H1 (cell line): Measurements from ENCODE around the gene TENT4A. TPM values are rescaled to one million over a fixed set of nuclear protein-coding genes. Genes with fewer than 3 reads are reported as not detected.
A peak's percentile ranks its signal among the peaks of the same experiment; 100 is the strongest.

ENCODE experiments used
- CTCF ChIA-PET: fragments of 300-600 bp; sonication (Branson Sonifier 250); formaldehyde crosslinking; loops from one replicate; lab custom pipeline; 2021; ENCODE audit not compliant: partially characterized antibody; lab: Charles Lee
- POLR2A ChIA-PET: fragments of 300-600 bp; sonication (Branson Sonifier 250); formaldehyde crosslinking; loops from one replicate; lab custom pipeline; 2021; ENCODE audit warnings: inconsistent platforms; ENCODE audit not compliant: partially characterized antibody; lab: Charles Lee
- DNase-seq, 2 experiments: peaks; one replicate each; pipeline versions ENCODE4 v3.0.0 to v3.0.0-alpha.2; 2010 to 2022; ENCODE audit warnings: low spot score in 2 of 2, low read depth in 1 of 2, mixed read lengths in 1 of 2
- FAIRE-seq: peaks from 2 replicates; lab custom pipeline; 2011; peaks lifted over from hg19 to GRCh38; lab: Jason Lieb, UNC
- H2AFZ ChIP-seq: 2 replicates; pipeline ENCODE4 v1.8.1; 2012; ENCODE audit warnings: low read length, inconsistent platforms
- H2AK5ac ChIP-seq: 2 replicates; pipeline ENCODE4 v1.6.1; 2013; ENCODE audit warnings: low read depth, low read length
- H2BK120ac ChIP-seq: replicated peaks from 2 replicates; pipeline ENCODE3; 2013; ENCODE audit warnings: low read depth, low read length, inconsistent platforms
- H2BK12ac ChIP-seq: 2 replicates; pipeline ENCODE4 v1.6.1; 2013; ENCODE audit warnings: low read depth, low read length
- H2BK15ac ChIP-seq: 2 replicates; pipeline ENCODE4 v1.6.1; 2013; ENCODE audit warnings: low read length
- H2BK20ac ChIP-seq: 2 replicates; pipeline ENCODE4 v1.6.1; 2013; ENCODE audit warnings: low read length
- H2BK5ac ChIP-seq: 2 replicates; pipeline ENCODE4 v1.6.1; 2013; ENCODE audit warnings: low read depth, low read length
- H3K14ac ChIP-seq: 2 replicates; pipeline ENCODE4 v1.6.1; 2013; ENCODE audit warnings: inconsistent platforms; ENCODE audit not compliant: insufficient read length
- H3K18ac ChIP-seq: 2 replicates; pipeline ENCODE4 v1.6.1; 2013; ENCODE audit warnings: low read length; ENCODE audit errors: extremely low read depth
- H3K23ac ChIP-seq: 2 replicates; pipeline ENCODE4 v1.6.1; 2013; ENCODE audit warnings: inconsistent platforms; ENCODE audit not compliant: insufficient read length
- H3K23me2 ChIP-seq: 2 replicates; pipeline ENCODE4 v1.6.1; 2013; ENCODE audit warnings: low read depth, low read length
- H3K27ac ChIP-seq: 2 replicates; pipeline ENCODE4 v1.6.1; 2011; ENCODE audit warnings: low read depth, low read length, inconsistent platforms
- H3K27me3 ChIP-seq, 4 experiments: replicated peaks in 1 of 4; 1 replicate in 1 of 4; 2 replicates in 3 of 4; pipeline versions ENCODE4 v1.6.1 to v1.8.1; 2011 to 2013; ENCODE audit warnings: low read length in 3 of 4, mild to moderate bottlenecking in 3 of 4, inconsistent platforms in 2 of 4, mixed read lengths in 2 of 4, moderate library complexity in 1 of 4; ENCODE audit not compliant: control insufficient read depth in 3 of 4, insufficient read depth in 3 of 4; ENCODE audit errors: extremely low read depth in 1 of 4
- H3K36me3 ChIP-seq, 4 experiments: 2 replicates each; pipeline versions ENCODE4 v1.6.1 to v1.8.1; 2011 to 2013; ENCODE audit warnings: mild to moderate bottlenecking in 4 of 4, low read length in 3 of 4, moderate library complexity in 2 of 4, control low read depth in 1 of 4, inconsistent platforms in 1 of 4; ENCODE audit not compliant: insufficient read depth in 4 of 4, control insufficient read depth in 2 of 4
- H3K4ac ChIP-seq: replicated peaks from 2 replicates; pipeline ENCODE3; 2013; ENCODE audit warnings: low read length, low read depth, mixed read lengths, inconsistent platforms; ENCODE audit not compliant: insufficient read length
- H3K4me1 ChIP-seq, 4 experiments: replicated peaks in 1 of 4; 1 replicate in 1 of 4; 2 replicates in 3 of 4; pipeline versions ENCODE4 v1.6.1 to v1.8.1; 2011 to 2013; ENCODE audit warnings: low read length in 3 of 4, inconsistent platforms in 2 of 4, mixed read lengths in 1 of 4; ENCODE audit not compliant: insufficient read depth in 4 of 4, control insufficient read depth in 3 of 4
- H3K4me2 ChIP-seq, 2 experiments: 2 replicates each; pipeline versions ENCODE4 v1.6.1 to v1.8.1; 2011 to 2013; ENCODE audit warnings: low read depth in 2 of 2, low read length in 2 of 2, control low read depth in 1 of 2, inconsistent platforms in 1 of 2, mild to moderate bottlenecking in 1 of 2; ENCODE audit not compliant: insufficient read depth in 1 of 2
- H3K4me3 ChIP-seq, 4 experiments: fragments of 200-600, 300-600 bp in 1 of 4; sonication (generic), shearing (Covaris generic), sonication (Bioruptor Twin) in 1 of 4; 2 replicates each; pipeline versions ENCODE4 v1.5.1 to v1.8.1; 2011 to 2016; ENCODE audit warnings: low read length in 4 of 4, low read depth in 3 of 4, control low read depth in 2 of 4, inconsistent platforms in 2 of 4, mild to moderate bottlenecking in 2 of 4, mixed read lengths in 1 of 4, moderate library complexity in 1 of 4; ENCODE audit not compliant: insufficient read depth in 2 of 4; ENCODE audit errors: extremely low read depth in 1 of 4
- H3K56ac ChIP-seq: replicated peaks from 2 replicates; pipeline ENCODE3; 2013; ENCODE audit warnings: low read depth, mild to moderate bottlenecking, mixed read lengths, low read length, inconsistent platforms; ENCODE audit not compliant: insufficient read length
- H3K79me1 ChIP-seq: 2 replicates; pipeline ENCODE4 v1.6.1; 2013; ENCODE audit warnings: low read depth, low read length, control low read depth
- H3K79me2 ChIP-seq, 2 experiments: 2 replicates each; pipeline versions ENCODE4 v1.6.1 to v1.8.1; 2012 to 2013; ENCODE audit warnings: low read length in 2 of 2, mild to moderate bottlenecking in 2 of 2, inconsistent platforms in 1 of 2; ENCODE audit not compliant: insufficient read depth in 2 of 2, control insufficient read depth in 1 of 2
- H3K9ac ChIP-seq, 4 experiments: replicated peaks in 1 of 4; 1 replicate in 1 of 4; 2 replicates in 3 of 4; pipeline versions ENCODE4 v1.6.1 to v1.8.1; 2011 to 2013; ENCODE audit warnings: low read depth in 3 of 4, low read length in 3 of 4, control low read depth in 2 of 4, mild to moderate bottlenecking in 2 of 4, moderate library complexity in 2 of 4, inconsistent platforms in 1 of 4; ENCODE audit errors: extremely low read depth in 1 of 4
- H3K9me3 ChIP-seq, 2 experiments: 2 replicates each; pipeline versions ENCODE4 v1.6.1 to v1.8.1; 2012 to 2013; ENCODE audit warnings: mild to moderate bottlenecking in 2 of 2, moderate library complexity in 2 of 2, control low read depth in 1 of 2, inconsistent platforms in 1 of 2, low read depth in 1 of 2, low read length in 1 of 2, mixed read lengths in 1 of 2; ENCODE audit not compliant: insufficient read depth in 2 of 2
- H4K20me1 ChIP-seq, 2 experiments: replicated peaks in 1 of 2; 2 replicates each; pipeline versions ENCODE3 to v1.8.1; 2011 to 2013; ENCODE audit warnings: inconsistent platforms in 2 of 2, low read length in 2 of 2, mild to moderate bottlenecking in 1 of 2; ENCODE audit not compliant: insufficient read depth in 2 of 2, control insufficient read depth in 1 of 2
- H4K5ac ChIP-seq: 2 replicates; pipeline ENCODE4 v1.6.1; 2013; ENCODE audit warnings: low read length, low read depth, mixed read lengths, inconsistent platforms; ENCODE audit not compliant: insufficient read length
- H4K8ac ChIP-seq: 2 replicates; pipeline ENCODE4 v1.8.0; 2013; ENCODE audit warnings: mild to moderate bottlenecking, moderate library complexity, low read length, inconsistent platforms; ENCODE audit not compliant: insufficient read depth; ENCODE audit errors: extremely low read depth
- H4K91ac ChIP-seq: replicated peaks from 2 replicates; pipeline ENCODE3; 2013; ENCODE audit warnings: low read length, mixed read lengths, inconsistent platforms; ENCODE audit not compliant: insufficient read length
- BCL11A ChIP-seq, 2 experiments: IDR thresholded peaks; one replicate each; pipeline ENCODE4 v1.6.1; 2011; ENCODE audit warnings: low read depth in 2 of 2, low read length in 2 of 2, mild to moderate bottlenecking in 2 of 2
- CBX8 ChIP-seq: fragments of 300-800, 300-1000 bp; sonication (generic); IDR thresholded peaks from 2 replicates; pipeline ENCODE4 v1.7.1; 2016; ENCODE audit warnings: low read depth, low read length, borderline replicate concordance
- CREB1 ChIP-seq: IDR thresholded peaks from 2 replicates; pipeline ENCODE4 v1.6.1; 2012; ENCODE audit warnings: inconsistent platforms
- KDM4A ChIP-seq: IDR thresholded peaks from one replicate; pipeline ENCODE4 v1.7.1; 2012; ENCODE audit warnings: low read depth, mild to moderate bottlenecking, moderate library complexity, low read length, inconsistent platforms; ENCODE audit not compliant: severe bottlenecking
- SIN3A ChIP-seq, 2 experiments: IDR thresholded peaks in 1 of 2; conservative IDR thresholded peaks in 1 of 2; 2 replicates each; pipeline ENCODE4 v1.6.1; 2011 to 2012; ENCODE audit warnings: low read length in 2 of 2, improper control_type of control experiment in 1 of 2, low read depth in 1 of 2, mild to moderate bottlenecking in 1 of 2
- WGBS, 2 experiments: shearing (Covaris generic) in 1 of 2; methylation state at CpG; one replicate each; pipeline versions ENCODE4 v1.1.6 to v1.1.7; 2013 to 2015; ENCODE audit warnings: low lambda C conversion rate in 2 of 2, mixed read lengths in 2 of 2, inconsistent platforms in 1 of 2, low coverage in 1 of 2, missing lambda C conversion rate in 1 of 2; ENCODE audit not compliant: insufficient replicate concordance in 2 of 2, insufficient coverage in 1 of 2, insufficient read length in 1 of 2; ENCODE audit errors: extremely low coverage in 1 of 2, missing lambda C conversion rate in 1 of 2; 5-methylcytosine and 5-hydroxymethylcytosine counted together
- polyA plus RNA-seq, 7 experiments: library from polyadenylated mRNA; depleted of rRNA in 3 of 7; stranded (reverse) in 5 of 7; unstranded in 2 of 7; fragments of >200 nt in 5 of 7; fragments of 200-250 nt in 2 of 7; gene quantifications; 1 replicate in 5 of 7; 2 replicates in 1 of 7; 4 replicates in 1 of 7; pipeline versions ENCODE4 v1.2.1 to v1.2.3, GENCODE V29; 2011 to 2013; ENCODE audit warnings: missing spikeins in 2 of 7, mixed read lengths in 2 of 7
- total RNA-seq: library from RNA; stranded (reverse); fragmentation: NEBNext Ultra II Directional; extraction: Animal tissue kit (Norgen Biotek cat#: 25700); gene quantifications from 2 replicates; pipeline ENCODE4 v1.2.1, GENCODE V29; 2021

Gene TENT4A
- total and polyA plus RNA-seq, 2 of the 8 experiments (the other 6 are each of a cell fraction or from before 2014, with no cell fraction given): 8.9 to 25.1 TPM

DNA sequence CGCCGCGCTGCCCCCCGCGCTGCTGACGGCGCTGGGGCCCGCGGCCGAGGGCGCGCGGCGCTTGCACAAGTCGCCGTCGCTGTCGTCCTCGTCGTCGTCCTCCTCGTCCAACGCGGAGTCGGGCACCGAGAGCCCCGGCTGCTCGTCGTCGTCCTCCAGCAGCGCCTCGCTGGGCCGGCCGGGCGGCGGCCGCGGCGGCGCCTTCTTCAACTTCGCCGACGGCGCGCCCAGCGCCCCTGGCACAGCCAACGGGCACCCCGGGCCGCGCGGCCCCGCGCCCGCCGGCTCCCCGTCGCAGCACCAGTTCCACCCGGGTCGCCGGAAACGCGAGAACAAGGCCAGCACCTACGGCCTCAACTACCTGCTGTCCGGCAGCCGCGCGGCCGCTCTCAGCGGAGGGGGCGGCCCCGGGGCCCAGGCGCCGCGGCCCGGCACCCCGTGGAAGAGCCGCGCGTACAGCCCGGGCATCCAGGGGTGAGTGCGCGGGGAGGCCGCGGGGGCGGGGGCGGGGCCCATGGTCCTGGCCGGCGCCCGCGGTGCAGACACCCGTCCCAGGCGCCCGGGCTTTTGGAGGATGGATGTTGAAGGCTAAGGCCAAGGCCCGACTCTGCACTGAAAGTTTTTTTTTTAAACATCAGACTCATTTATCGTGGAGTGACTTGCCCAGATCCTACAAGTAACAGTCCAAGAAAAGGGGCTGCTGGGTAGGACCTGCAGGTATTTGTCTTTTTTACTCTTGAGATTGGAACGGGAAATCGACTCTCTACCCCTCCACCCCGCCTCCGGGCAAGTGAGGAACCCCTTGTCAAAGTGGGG is 1.2 kb downstream of the TENT4A start:
- CTCF ChIA-PET: no interaction called here

More for the DNA sequence above, 1.2 kb downstream of the TENT4A start:
- no peak overlapping the region for H2BK12ac ChIP-seq
- no peak overlapping the region for H2BK20ac ChIP-seq
- peaks cover 0 to 13% (median 5%) of the 10 kb centered on the region in 4 experiments; a peak in 5 of 7 replicates for H3K4me1 ChIP-seq
- no peak overlapping the region for H3K14ac ChIP-seq
- peaks cover 18 to 34% of the 10 kb centered on the region in 2 experiments for H4K20me1 ChIP-seq
- POLR2A ChIA-PET: no interaction called here
- no peak for FAIRE-seq
- peak overlapping the region; percentile 86 to 87 for H3K4me2 ChIP-seq
- no peak overlapping the region for H3K27ac ChIP-seq
- H3K27me3 ChIP-seq: peaks cover 0 to 3% (median 0%) of the 10 kb centered on the region in 4 experiments; a peak in 3 of 7 replicates
- H3K9ac ChIP-seq: peak overlapping the region in 2 of 4 experiments; percentile 4 to 35; a peak in 2 of 7 replicates
- peaks cover 22% of the 10 kb centered on the region for H3K79me1 ChIP-seq
- no peak overlapping the region for H2BK15ac ChIP-seq
- no peak overlapping the region for H3K4ac ChIP-seq
- DNase-seq: peak in 1 of 2 experiments; percentile 50
- peaks cover 5 to 49% of the 10 kb centered on the region in 2 experiments for H3K79me2 ChIP-seq
- H2BK120ac ChIP-seq: no peak overlapping the region
- H3K4me3 ChIP-seq: peak overlapping the region; percentile 49 to 84 (median 59)
- H4K91ac ChIP-seq: no peak overlapping the region
- H4K8ac ChIP-seq: no peak overlapping the region; the same call in 1 of the 2 replicates
- 0 out of 2 replicates have a peak, but pooled peaks have one; percentile 32 for TF ChIP-seq CREB1
- no peak for TF ChIP-seq CBX8
- no peak for TF ChIP-seq BCL11A (IDR thresholded peaks at IDR 0.05; ENCODE audit: low read depth in 2 of 2, low read length in 2 of 2)
- TF ChIP-seq SIN3A (conservative IDR thresholded peaks at IDR 0.05 in 1 of 2, IDR thresholded peaks at IDR 0.05 in 1 of 2; ENCODE audit: low read depth in 1 of 2, low read length in 2 of 2): 0 out of 4 replicates have a peak, but pooled peaks of 1 of the 2 experiments have one; percentile 30
- TF ChIP-seq KDM4A: peak; percentile 54
- H3K36me3 ChIP-seq: no peaks in the 10 kb centered on the region
- H2AFZ ChIP-seq: no peak overlapping the region
- H3K9me3 ChIP-seq: no peaks in the 10 kb centered on the region
- H2BK5ac ChIP-seq: no peak overlapping the region
- no peak overlapping the region for H3K23ac ChIP-seq
- H3K23me2 ChIP-seq: peaks cover 10% of the 10 kb centered on the region
- 1% methylated on average over 26 of the region's 99 CpGs; no CpG with 5 or more reads in 1 of the 2 experiments for WGBS, 2 experiments
- H4K5ac ChIP-seq: no peak overlapping the region
- H3K56ac ChIP-seq: no peak overlapping the region
- H3K18ac ChIP-seq: no peak overlapping the region
- no peak overlapping the region for H2AK5ac ChIP-seq
